PC-9 (cell line): ENCODE measurements around the gene B4GALT3.

Experiments used
- EZH2 ChIP-seq: fragments of 200-600 bp; sonication (generic); IDR thresholded peaks from 2 replicates; pipeline ENCODE4 v1.8.0; 2017; ENCODE audit warnings: antibody characterized with exemption, low read depth
- TF ChIP-seq, protein P1 (sequence below): fragments of 200-600 bp; sonication (generic); conservative IDR thresholded peaks from 2 replicates; pipeline ENCODE4 v1.6.1; 2017; ENCODE audit warnings: mixed run types, antibody characterized with exemption, mild to moderate bottlenecking, moderate library complexity

DNA sequence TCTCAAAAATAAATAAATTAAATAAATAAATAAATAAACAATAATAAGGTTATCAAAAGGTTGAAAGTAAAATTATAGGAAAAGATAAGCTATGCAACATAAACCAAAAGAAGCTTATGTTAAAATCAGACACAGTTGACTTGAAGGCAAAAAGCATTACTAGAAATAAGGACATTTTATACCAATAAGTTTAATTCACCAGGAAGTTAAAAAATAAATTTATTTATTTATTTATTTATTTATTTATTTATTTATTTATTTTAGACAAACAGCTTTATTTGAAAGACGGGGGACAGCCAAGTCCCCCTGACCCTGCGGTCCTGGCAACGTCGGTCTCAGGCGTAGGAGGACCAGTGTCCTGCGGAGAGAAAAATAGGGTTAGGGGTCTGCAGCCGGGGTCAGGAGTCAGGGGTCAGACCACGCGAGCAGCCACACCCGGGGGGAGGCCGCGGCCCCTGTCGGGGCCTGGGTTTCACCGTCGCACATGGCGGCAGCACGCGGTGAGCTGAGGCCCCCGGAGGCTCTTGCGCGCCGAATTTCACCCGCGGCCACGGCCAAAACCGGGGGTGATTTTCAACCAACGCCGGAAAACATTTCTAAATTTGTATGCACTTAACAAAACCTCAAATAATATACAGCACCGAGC is 36.4 kb downstream of the B4GALT3 start:
- TF ChIP-seq EZH2, result no peak
- TF ChIP-seq, protein P1, sequence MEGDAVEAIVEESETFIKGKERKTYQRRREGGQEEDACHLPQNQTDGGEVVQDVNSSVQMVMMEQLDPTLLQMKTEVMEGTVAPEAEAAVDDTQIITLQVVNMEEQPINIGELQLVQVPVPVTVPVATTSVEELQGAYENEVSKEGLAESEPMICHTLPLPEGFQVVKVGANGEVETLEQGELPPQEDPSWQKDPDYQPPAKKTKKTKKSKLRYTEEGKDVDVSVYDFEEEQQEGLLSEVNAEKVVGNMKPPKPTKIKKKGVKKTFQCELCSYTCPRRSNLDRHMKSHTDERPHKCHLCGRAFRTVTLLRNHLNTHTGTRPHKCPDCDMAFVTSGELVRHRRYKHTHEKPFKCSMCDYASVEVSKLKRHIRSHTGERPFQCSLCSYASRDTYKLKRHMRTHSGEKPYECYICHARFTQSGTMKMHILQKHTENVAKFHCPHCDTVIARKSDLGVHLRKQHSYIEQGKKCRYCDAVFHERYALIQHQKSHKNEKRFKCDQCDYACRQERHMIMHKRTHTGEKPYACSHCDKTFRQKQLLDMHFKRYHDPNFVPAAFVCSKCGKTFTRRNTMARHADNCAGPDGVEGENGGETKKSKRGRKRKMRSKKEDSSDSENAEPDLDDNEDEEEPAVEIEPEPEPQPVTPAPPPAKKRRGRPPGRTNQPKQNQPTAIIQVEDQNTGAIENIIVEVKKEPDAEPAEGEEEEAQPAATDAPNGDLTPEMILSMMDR, result no peak
